DMS 273 (cell line): ENCODE data around the gene SLC28A1.
"Not testable (repeated sequence)": the region's sequence is repeated elsewhere in the genome, so short reads cannot be mapped to it uniquely, and the experiment has no call there.

ENCODE experiments used
- DNase-seq: peaks from one replicate; lab custom pipeline; 2025; ENCODE audit not compliant: unreplicated experiment; lab: John Stamatoyannopoulos, UW

The SLC28A1 gene

DNA sequence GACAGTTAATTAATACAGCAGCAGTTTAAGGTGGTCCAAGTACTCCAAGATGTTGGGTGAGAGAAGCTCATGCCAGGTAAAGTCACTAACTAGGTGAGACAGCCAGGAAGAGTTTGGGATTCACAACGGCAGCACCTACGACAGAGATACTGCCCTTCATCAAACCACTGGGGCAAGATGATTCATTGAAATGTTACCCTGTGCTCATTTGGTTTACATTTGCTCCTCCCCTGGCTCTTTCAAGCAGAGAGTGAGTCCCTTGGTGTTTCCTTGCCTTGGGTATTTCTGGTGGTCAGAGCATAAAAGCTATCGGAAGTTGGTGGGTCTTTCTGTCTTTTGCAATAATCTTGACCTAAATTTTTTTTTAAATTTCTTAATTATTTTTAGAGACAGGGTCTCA lies 77.2 kb downstream of the SLC28A1 start:
- DNase-seq = no peak

GRCh38 chr15:84962955-84963354 lies 78.5 kb downstream of the SLC28A1 start:
- DNase-seq = no peak

DNA sequence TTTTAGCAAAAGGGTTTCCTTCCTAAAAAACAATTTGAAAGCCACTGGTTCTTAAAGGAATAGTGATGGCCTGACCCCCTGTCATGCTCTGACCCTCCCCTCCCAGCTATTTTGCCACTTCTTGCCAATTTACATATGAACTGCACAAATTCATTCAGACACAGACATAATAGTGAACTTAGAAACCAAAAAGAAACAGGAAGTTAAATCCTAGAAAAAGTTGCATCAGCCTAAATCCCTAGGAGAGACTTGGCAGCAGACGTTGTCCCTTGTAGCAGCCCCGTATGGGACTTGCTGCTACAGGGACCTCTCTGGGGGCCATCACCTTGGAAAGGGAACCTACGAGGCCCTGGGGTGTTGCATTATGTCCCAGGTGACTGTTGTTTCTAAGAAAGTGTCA lies 82.9 kb downstream of the SLC28A1 start:
- DNase-seq = no peak

DNA sequence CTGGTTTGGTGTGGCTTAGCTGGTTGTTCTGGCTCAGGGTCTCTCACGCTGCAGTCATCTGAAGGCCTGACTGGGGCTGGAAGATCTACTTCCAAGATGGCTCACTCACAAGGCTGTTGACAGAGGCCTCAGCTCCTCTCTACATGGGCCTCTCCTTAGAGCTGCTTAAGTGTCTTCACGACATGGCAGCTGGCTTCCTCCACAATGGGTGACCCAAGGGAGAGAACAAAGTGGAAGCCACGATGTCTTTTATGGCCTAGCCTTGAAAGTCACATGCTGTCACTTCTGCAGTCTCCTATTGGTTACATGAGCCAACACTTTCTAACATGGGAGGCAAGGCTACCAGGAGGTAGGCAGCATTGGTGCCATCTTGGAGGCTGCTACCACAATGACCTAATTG lies 83.8 kb downstream of the SLC28A1 start:
- DNase-seq = no peak

- no peak for DNase-seq
Observed at GRCh38 chr15:84969257-84969656, 84.8 kb downstream of the SLC28A1 start.

DNA sequence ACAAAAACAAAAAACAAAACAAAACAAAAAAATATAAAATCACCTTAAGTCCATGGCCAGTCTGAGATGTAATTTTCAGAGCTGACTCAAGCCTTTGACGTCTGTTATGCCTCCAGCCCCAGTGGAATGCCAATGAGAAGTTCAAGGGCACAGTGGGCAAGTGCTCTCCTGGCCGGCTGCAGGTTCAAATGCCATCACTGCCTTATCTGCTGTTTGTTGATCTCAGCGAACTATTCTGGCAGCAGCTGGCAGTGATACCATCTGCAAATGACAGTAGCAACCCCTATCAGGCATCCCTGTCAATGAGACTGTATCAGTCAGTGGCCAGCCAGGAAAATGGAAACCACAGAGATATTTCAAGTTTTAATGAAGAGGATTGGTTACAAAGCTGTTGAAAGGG lies 86.4 kb downstream of the SLC28A1 start:
- DNase-seq = no peak

GRCh38 chr15:84973492-84974460 lies 89.3 kb downstream of the SLC28A1 start:
- no peak for DNase-seq

DNA sequence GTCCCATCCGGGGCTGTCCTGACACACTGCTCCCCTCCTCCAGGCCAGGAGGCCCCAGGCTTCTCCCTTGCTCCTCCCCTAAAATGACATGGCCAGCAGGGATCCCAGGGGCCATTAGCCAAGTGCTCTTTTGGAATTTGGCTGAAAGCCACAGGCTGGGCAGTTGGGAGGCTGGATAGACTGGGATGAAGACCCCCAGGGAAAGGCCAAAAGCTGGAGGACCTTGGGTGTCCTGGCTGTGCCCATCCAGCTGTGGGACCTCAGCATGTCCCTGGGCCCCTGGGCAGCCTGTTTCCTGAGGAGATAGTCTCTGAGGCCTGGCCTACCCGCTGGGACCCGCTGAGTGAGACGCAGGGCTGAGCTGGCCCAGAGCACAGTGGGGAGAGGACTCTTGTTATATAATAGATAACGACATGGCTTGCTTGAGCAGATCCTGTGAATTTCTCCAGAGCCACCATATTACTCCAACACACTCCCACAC lies 91.4 kb downstream of the SLC28A1 start:
- no peak for DNase-seq

GRCh38 chr15:84976746-84977345 lies 92.4 kb downstream of the SLC28A1 start:
- no peak for DNase-seq

DNA sequence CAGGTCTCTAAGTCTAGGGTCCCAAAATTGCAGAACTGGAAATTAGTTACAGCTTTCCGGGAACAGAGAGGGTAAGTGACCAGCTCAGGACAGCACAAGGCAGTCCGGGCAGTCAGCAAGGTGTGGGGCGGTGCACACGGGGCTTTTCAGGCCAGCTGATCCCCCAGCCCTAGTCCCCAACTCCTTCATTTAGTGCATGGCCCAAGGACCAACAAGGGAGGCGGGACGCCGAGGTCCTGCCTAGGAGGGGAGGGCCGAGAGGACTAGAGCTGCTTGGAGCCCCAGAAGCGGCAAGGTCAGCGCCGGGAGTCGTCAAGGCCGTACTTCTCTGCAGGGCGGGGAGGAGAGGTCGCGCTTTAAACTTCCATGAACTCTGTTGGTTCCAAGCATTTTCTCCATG lies 95.2 kb downstream of the SLC28A1 start:
- DNase-seq = no peak

DNA sequence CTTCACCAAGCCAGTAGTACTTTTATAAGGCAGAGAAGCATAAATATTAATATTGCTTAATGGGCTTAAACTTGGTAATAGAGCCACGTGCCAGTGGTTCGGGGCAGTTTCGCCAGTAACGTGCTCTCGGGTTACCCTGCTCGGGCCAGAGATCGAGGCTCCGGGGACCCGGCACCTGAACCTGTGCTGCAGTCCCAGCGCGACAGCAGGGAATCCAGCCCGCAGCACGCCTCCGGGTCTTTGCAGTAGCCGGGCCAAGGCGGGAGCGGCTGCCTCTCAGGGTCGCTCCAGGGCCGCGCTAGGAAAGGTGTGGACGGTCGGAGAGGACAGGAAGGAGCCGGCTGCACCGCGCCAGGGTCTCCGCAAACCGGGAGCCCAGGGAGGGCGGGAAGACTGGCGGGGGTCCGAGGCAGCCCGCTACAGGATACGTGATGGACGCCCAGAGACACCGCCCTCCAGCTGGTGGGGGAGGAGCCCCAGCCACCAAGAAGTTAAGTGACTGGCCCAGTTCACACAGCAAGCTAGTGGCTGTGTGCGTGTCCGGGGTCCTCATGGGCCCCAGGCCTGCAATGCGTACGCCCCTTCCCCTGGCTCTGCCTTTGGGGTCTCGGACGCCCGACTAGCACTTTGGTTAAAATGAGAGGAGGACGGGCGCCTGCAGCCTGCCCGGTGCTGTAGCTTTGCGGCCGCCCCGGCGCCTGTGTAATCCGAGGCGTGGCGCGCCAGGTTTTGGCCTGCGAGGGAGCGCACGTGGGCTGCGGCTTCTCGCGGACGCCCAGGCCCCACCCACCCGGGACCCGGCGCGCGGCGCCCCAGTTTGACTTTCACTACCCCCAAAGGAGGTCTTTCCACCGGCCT lies 96.0 kb downstream of the SLC28A1 start:
- peak; percentile 90 for DNase-seq

DNA sequence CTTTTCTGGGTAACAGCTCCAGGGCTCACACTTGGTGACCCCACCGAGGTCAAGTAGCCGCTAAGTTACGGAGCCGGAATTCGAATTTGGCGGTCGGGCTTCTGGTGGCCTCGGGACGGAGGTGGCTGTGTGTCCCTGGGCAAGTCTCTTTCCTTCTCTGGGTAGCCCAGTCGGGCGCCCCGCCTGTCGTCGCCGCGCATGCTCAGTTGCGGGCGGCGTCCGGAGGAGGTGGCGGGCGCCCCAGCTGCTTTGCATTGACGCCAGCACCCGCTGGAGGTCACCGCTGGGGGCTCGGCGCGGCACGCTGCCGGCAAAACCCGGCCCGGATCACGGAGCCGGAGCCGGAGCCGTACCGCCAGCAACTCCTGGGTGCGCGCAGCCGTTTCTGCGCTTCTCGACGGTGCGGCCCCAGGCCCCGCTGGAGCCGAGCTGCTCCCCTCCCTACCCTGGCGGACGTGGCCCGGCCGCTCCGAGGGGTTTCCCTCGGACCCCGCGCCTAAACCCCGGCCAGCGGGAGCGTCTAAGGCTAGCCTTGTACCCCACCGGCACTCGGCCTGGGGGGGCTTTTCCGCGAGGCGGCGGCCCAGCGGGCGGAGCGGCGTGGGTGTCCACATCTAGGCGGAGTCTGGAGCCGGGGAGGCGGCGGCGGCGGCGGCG lies 96.7 kb downstream of the SLC28A1 start:
- DNase-seq = peak; percentile 97

- peak; percentile 77 for DNase-seq
Observed at GRCh38 chr15:84981711-84982300, 97.3 kb downstream of the SLC28A1 start, which contains the start of gene PDE8A. PDE8A (plus strand) TSS chr15:84981856; CDS start chr15:84982163, 307 bp downstream.

DNA sequence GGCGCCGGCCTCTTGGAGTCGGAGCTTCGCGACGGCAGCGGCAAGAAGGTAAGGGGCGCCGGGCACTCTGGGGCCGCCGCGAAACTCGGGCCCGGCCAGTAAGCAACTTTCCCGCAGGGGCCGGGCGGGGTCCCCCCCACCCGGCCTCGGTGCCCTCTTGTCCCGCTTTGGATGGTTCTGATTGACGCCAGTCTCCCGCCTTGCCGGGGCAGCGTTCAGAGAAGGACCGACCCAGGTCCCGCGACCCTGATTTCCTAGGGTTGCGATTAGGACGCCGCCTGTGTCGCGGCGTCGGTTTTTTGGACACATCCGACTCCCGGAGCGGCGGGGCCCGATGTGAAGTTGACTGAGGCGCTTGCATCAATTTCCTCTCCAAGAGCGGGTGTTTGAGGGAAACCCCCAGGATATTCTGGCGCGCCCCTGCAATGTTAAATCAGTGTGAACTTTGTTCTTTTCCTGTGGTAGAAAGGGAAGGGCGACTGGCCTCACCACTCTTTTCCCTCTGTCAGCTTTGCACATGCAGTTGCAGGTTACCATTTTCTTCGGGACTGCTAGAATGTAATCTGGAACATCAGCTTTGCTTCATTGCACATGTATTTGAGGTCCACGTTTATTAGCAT lies 97.9 kb downstream of the SLC28A1 start:
- DNase-seq = peak; percentile 66

DNA sequence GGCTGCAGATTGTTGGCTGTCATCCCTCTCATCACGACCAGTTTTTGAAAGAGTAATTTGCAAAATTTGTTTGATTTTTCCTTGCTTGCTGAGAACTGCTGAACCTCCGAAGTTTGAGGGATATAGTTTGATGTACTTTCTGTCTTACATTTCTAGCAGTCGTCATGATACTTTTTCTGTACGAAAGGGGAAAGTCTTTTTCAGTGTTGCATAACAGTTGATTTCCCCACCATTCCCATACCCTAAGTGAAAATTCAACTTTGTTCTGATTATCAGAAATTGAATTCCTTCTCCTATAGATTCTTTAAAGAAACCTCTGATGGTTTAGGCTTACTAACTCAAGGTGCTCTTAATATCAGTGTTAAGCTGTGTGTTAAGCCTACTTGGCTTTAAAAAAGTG lies 98.8 kb downstream of the SLC28A1 start:
- DNase-seq = no peak

GRCh38 chr15:84983711-84984110 lies 99.2 kb downstream of the SLC28A1 start:
- peak; percentile 9 for DNase-seq

DNA sequence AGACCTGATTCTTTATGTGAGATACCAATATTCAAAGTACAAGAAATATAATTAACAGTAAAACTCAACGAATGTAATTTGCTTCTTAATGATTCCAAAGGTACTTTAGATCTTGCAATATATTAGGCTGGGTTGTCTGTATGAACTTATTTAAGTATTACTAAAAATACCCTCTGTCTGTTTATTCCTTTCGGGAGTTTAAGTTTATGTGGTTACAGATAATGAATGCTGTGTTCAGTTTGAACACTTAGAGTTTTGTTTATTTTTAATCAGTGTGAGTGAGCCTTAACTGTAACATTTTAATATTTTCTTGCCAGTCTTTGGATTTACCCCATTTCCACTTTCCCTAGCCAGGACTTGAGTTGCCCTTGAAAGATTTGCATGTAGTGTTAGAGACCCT lies 100.7 kb downstream of the SLC28A1 start:
- no peak for DNase-seq

- DNase-seq = not testable (repeated sequence)
Observed at GRCh38 chr15:84987351-84987750, 102.9 kb downstream of the SLC28A1 start.

DNA sequence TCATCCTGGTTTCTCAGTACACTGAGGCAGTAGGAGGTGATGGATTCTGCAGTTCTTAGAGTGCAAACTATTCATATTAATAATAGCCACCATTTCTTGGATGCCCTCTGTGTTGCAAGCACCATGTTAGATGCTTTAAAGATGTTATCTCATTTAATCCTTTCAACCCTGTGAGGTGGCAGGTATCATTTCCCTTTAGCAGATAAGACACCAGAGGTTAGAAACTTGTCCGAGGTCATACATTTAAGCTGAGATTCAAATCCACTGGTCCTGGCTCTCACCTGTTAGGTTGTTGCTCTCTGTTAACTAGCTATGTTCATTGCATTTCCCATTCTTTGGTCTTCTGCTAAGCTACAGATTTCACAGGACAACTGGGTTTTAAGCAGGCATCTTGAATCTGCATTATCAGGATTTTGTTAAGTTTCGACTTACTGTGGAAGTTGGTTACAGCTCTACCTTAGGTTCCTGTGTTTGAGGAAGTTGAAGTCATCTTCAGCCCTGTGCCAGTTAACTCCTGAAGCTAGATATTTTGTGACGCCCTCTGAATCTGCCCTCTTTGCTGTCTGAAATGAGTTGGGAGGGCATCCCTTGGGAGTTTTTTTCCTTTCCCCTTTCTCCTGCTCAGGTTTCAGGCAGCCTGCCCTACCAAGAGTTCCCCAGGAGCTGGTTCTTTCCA lies 103.6 kb downstream of the SLC28A1 start:
- DNase-seq = no peak
